Activated naive CD4-positive, alpha-beta T cell treated with anti-CD3 and anti-CD28 coated beads, Interleukin-2, amount 50 U/mL, for 72 hours (primary cell): ENCODE data around the gene ELP5. TPM values are rescaled to one million over a fixed set of nuclear protein-coding genes. Genes with fewer than 3 reads are reported as not detected.

Experiments used
- ATAC-seq, 2 donors: fragments of 150-1000 bp; cut with Tn5 transposase; 2 replicates each; pipeline ENCODE4 v1.10.0; 2021; ENCODE audit warnings: mild to moderate bottlenecking in 2 of 2, moderate library complexity in 2 of 2
- DNase-seq, 2 donors: peaks; one replicate each; pipeline ENCODE4 v3.0.0; 2021 to 2022; ENCODE audit warnings: low spot score in 2 of 2
- H3K27ac Mint-ChIP-seq, 2 donors: one replicate each; pipeline ENCODE4 v1.8.0; 2022; ENCODE audit warnings: mild to moderate bottlenecking in 2 of 2, mixed read lengths in 2 of 2
- H3K36me3 Mint-ChIP-seq, 2 donors: one replicate each; pipeline ENCODE4 v1.8.0; 2022; ENCODE audit warnings: mixed read lengths in 2 of 2
- H3K9me3 Mint-ChIP-seq, 2 donors: one replicate each; pipeline ENCODE4 v1.8.0; 2022; ENCODE audit warnings: mixed read lengths in 2 of 2
- total RNA-seq, 2 donors: library from RNA; stranded (reverse); gene quantifications; one replicate each; pipeline ENCODE4 v1.2.3, GENCODE V29; 2022

ELP5 gene
- total RNA-seq, 2 donors from 2014 or later = 45.6 to 62.3 TPM

GRCh38 chr17:7306911-7307685 is 55.1 kb downstream of the ELP5 start, which contains the start of gene EIF5A:
Gene EIF5A (plus strand): TSS chr17:7307628. CDS start chr17:7309636, 2,008 bp downstream.
- DNase-seq (peak; percentile 99 to 100), ATAC-seq (peak; percentile 79 to 80)
- H3K36me3 Mint-ChIP-seq = peaks cover 35 to 36% of the 10 kb centered on the region in 2 donors
- peak within 1 kb of the TSS; percentile 93 to 98 for H3K27ac Mint-ChIP-seq
- H3K9me3 Mint-ChIP-seq = no peaks in the 10 kb centered on the region

GRCh38 chr17:7307686-7308624 is 55.9 kb downstream of the ELP5 start:
- no peaks in the 10 kb centered on the region for H3K9me3 Mint-ChIP-seq
- ATAC-seq (peak; percentile 8 to 12), DNase-seq (peak in 1 of 2 donors; percentile 47)
- peaks cover 35 to 44% of the 10 kb centered on the region in 2 donors for H3K36me3 Mint-ChIP-seq
- peak overlapping the region; percentile 93 to 98 for H3K27ac Mint-ChIP-seq

GRCh38 chr17:7308625-7309433 is 56.8 kb downstream of the ELP5 start:
- Mint-ChIP-seq H3K36me3 (peaks cover 35 to 44% of the 10 kb centered on the region in 2 donors), H3K9me3 (no peaks in the 10 kb centered on the region), H3K27ac (peak overlapping the region; percentile 93 to 96)
- DNase-seq (peak; percentile 77 to 83), ATAC-seq (peak; percentile 48 to 50)

Other genes with a start within 250 kb of the ELP5 start
- 100 to 1,000 TPM; 127 to 217 TPM for gene RNASEK, start 239.6 kb upstream of the ELP5 start, total RNA-seq
- gene BCL6B, start 229.2 kb upstream of the ELP5 start, total RNA-seq = under 1 TPM; 0.59 to 0.86 TPM
- gene SLC16A13, start 216.2 kb upstream of the ELP5 start, total RNA-seq = 10 to 100 TPM in 1 of 2 donors, 1 to 10 TPM in 1; 5.0 to 10.5 TPM
- 1 to 10 TPM in 1 of 2 donors, under 1 TPM in 1; 0.30 to 1.1 TPM for gene SLC16A11, start 208.1 kb upstream of the ELP5 start, total RNA-seq
- gene CLEC10A, start 172.0 kb upstream of the ELP5 start, total RNA-seq = not detected
- not detected for gene ASGR2, start 137.4 kb upstream of the ELP5 start, total RNA-seq
- 1 to 10 TPM; 2.0 to 3.9 TPM for gene ASGR1, start 72.8 kb upstream of the ELP5 start, total RNA-seq
- gene DLG4, start 32.4 kb upstream of the ELP5 start, total RNA-seq = 10 to 100 TPM; 20.1 to 27.1 TPM
- 100 to 1,000 TPM; 360 to 445 TPM for gene ACADVL, start 32.3 kb upstream of the ELP5 start, total RNA-seq
- gene DVL2, start 17.7 kb upstream of the ELP5 start, total RNA-seq = 10 to 100 TPM; 56.2 to 73.4 TPM
- 10 to 100 TPM; 25.9 to 52.4 TPM for gene PHF23, start 12.8 kb upstream of the ELP5 start, total RNA-seq
- 100 to 1,000 TPM; 167 to 298 TPM for gene GABARAP, start 9.8 kb upstream of the ELP5 start, total RNA-seq
- 100 to 1,000 TPM; 171 to 179 TPM for gene CTDNEP1, start 481 bp upstream of the ELP5 start, total RNA-seq
- gene CLDN7, start 10.3 kb downstream of the ELP5 start, total RNA-seq = 1 to 10 TPM in 1 of 2 donors, under 1 TPM in 1; 0.55 to 1.5 TPM
- gene SLC2A4, start 29.5 kb downstream of the ELP5 start, total RNA-seq = under 1 TPM in 1 of 2 donors, not detected in 1; 0.51 TPM
- 1 to 10 TPM in 1 of 2 donors, under 1 TPM in 1; 0.18 to 1.7 TPM for gene YBX2, start 42.4 kb downstream of the ELP5 start, total RNA-seq
- gene EIF5A, start 55.4 kb downstream of the ELP5 start, total RNA-seq = 100 to 1,000 TPM; 493 to 836 TPM
- 10 to 100 TPM; 36.3 to 48.6 TPM for gene GPS2, start 63.1 kb downstream of the ELP5 start, total RNA-seq
- 10 to 100 TPM; 24.8 to 32.7 TPM for gene NEURL4, start 77.1 kb downstream of the ELP5 start, total RNA-seq
- gene ACAP1, start 84.3 kb downstream of the ELP5 start, total RNA-seq = 100 to 1,000 TPM; 400 to 610 TPM
- gene KCTD11, start 99.9 kb downstream of the ELP5 start, total RNA-seq = 10 to 100 TPM in 1 of 2 donors, 1 to 10 TPM in 1; 3.6 to 10.1 TPM
- gene TMEM95, start 102.9 kb downstream of the ELP5 start, total RNA-seq = under 1 TPM in 1 of 2 donors, not detected in 1; 0.21 TPM
- 1 to 10 TPM; 2.7 to 5.3 TPM for gene TNK1, start 128.9 kb downstream of the ELP5 start, total RNA-seq
- 10 to 100 TPM; 58.2 to 77.5 TPM for gene PLSCR3, start 142.3 kb downstream of the ELP5 start, total RNA-seq
- 100 to 1,000 TPM in 1 of 2 donors, 10 to 100 TPM in 1; 78.9 to 114 TPM for gene TMEM256, start 151.9 kb downstream of the ELP5 start, total RNA-seq
- 10 to 100 TPM; 14.5 to 15.8 TPM for gene NLGN2, start 155.6 kb downstream of the ELP5 start, total RNA-seq
- not detected for gene SPEM1, start 168.1 kb downstream of the ELP5 start, total RNA-seq
- gene SPEM2, start 173.4 kb downstream of the ELP5 start, total RNA-seq = under 1 TPM in 1 of 2 donors, not detected in 1; 0.14 TPM
- not detected for gene SPEM3, start 176.6 kb downstream of the ELP5 start, total RNA-seq
- 10 to 100 TPM in 1 of 2 donors, 1 to 10 TPM in 1; 9.2 to 13.2 TPM for gene TMEM102, start 183.2 kb downstream of the ELP5 start, total RNA-seq
- gene FGF11, start 187.3 kb downstream of the ELP5 start, total RNA-seq = 10 to 100 TPM in 1 of 2 donors, 1 to 10 TPM in 1; 2.6 to 35.5 TPM
- 10 to 100 TPM; 12.1 to 17.6 TPM for gene CHRNB1, start 192.8 kb downstream of the ELP5 start, total RNA-seq
- gene ZBTB4, start 227.4 kb downstream of the ELP5 start, total RNA-seq = 10 to 100 TPM; 21.8 to 26.5 TPM
- not detected for gene SLC35G6, start 229.2 kb downstream of the ELP5 start, total RNA-seq
- 100 to 1,000 TPM; 280 to 333 TPM for gene POLR2A, start 232.2 kb downstream of the ELP5 start, total RNA-seq